ENCODE data around the gene RAB12. TPM values are rescaled to one million over a fixed set of nuclear protein-coding genes. Genes with fewer than 3 reads are reported as not detected.

Gene RAB12
- total and polyA plus RNA-seq, 2 of the 8 experiments (the other 6 are each of a cell fraction or from before 2014, with no cell fraction given), result 19.7 to 45.9 TPM

DNA sequence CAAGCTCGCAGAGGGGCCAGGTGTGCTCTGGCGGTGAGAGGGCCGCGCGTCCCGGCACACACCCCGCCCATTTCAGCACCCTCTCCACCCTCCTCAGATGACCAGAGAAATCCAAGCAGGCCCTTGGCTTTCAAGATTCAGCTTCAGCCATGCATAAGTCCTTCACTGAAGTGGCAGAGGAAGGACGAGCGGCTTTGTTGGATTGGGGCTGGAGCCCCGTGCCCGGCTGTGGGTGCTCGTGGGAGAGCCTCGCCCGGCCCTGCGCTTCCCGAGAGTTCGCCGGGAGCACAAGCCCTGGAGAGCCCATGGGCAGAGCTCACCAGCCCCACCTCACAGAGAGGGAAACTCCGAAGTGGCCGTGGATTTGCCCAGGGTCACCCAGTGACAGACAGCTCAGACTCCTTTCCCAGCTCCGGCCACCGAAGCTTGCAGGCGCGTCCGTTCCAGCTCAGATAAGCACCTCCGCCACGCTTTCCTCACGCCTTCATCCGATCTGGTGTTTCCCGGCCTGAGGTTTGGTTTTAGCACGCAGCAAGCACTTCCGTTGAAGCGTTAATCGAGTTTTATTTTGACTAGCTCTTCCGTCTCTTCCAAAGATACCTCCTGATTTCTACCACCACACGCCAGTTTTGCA, 50.5 kb downstream of the RAB12 start:
- Histone ChIP-seq H3K18ac (ENCODE audit: extremely low read depth, low read length) (peak overlapping the region; percentile 74), H3K79me1 (ENCODE audit: low read depth, low read length) (no peaks in the 10 kb centered on the region), H3K36me3 (ENCODE audit: control insufficient read depth in 2 of 4, insufficient read depth in 4 of 4, low read length in 3 of 4) (no peaks in the 10 kb centered on the region), H3K9ac (replicated peaks in 1 of 4; ENCODE audit: extremely low read depth in 1 of 4, low read depth in 3 of 4, low read length in 3 of 4) (no peak overlapping the region), H3K27ac (ENCODE audit: low read depth, low read length) (no peak overlapping the region), H3K4ac (replicated peaks; ENCODE audit: insufficient read length, low read depth, low read length) (no peak overlapping the region), H3K23ac (ENCODE audit: insufficient read length) (no peak overlapping the region), H3K56ac (replicated peaks; ENCODE audit: insufficient read length, low read depth, low read length) (no peak overlapping the region), H3K27me3 (replicated peaks in 1 of 4; ENCODE audit: control insufficient read depth in 3 of 4, extremely low read depth in 1 of 4, insufficient read depth in 3 of 4, low read length in 3 of 4) (no peaks in the 10 kb centered on the region), H2BK5ac (ENCODE audit: low read depth, low read length) (0 out of 2 replicates have a peak overlapping the region, but pooled peaks have one; percentile 8), H3K23me2 (ENCODE audit: low read depth, low read length) (no peaks in the 10 kb centered on the region; the same call in 1 of the 2 replicates), H2AFZ (ENCODE audit: low read length) (no peak overlapping the region), H3K4me2 (ENCODE audit: insufficient read depth in 1 of 2, low read depth in 2 of 2, low read length in 2 of 2) (no peak overlapping the region), H4K91ac (replicated peaks; ENCODE audit: insufficient read length, low read length) (peak overlapping the region; percentile 61), H4K8ac (ENCODE audit: extremely low read depth, insufficient read depth, low read length) (peak overlapping the region; percentile 17; the same call in 1 of the 2 replicates), H3K4me1 (replicated peaks in 1 of 4; ENCODE audit: control insufficient read depth in 3 of 4, insufficient read depth in 4 of 4, low read length in 3 of 4) (peaks cover 5 to 21% (median 13%) of the 10 kb centered on the region in 4 experiments), H2BK20ac (ENCODE audit: low read length) (peak overlapping the region; percentile 69; the same call in 1 of the 2 replicates), H3K9me3 (ENCODE audit: insufficient read depth in 2 of 2, low read depth in 1 of 2, low read length in 1 of 2) (no peaks in the 10 kb centered on the region), H4K20me1 (replicated peaks in 1 of 2; ENCODE audit: control insufficient read depth in 1 of 2, insufficient read depth in 2 of 2, low read length in 2 of 2) (no peaks in the 10 kb centered on the region), H3K14ac (ENCODE audit: insufficient read length) (no peak overlapping the region), H2BK15ac (ENCODE audit: low read length) (peak overlapping the region; percentile 82; the same call in 1 of the 2 replicates), H2BK120ac (replicated peaks; ENCODE audit: low read depth, low read length) (peak overlapping the region; percentile 3), H3K4me3 (ENCODE audit: extremely low read depth in 1 of 4, insufficient read depth in 2 of 4, low read depth in 3 of 4, low read length in 4 of 4) (no peak overlapping the region), H3K79me2 (ENCODE audit: control insufficient read depth in 1 of 2, insufficient read depth in 2 of 2, low read length in 2 of 2) (no peaks in the 10 kb centered on the region), H2AK5ac (ENCODE audit: low read depth, low read length) (no peak overlapping the region), H4K5ac (ENCODE audit: insufficient read length, low read depth, low read length) (peak overlapping the region; percentile 12), H2BK12ac (ENCODE audit: low read depth, low read length) (peak overlapping the region; percentile 35; the same call in 1 of the 2 replicates)
- no peak for DNase-seq (ENCODE audit: low read depth in 1 of 2, low spot score in 2 of 2)
- ChIA-PET CTCF (ENCODE audit: partially characterized antibody) (interaction anchor here (0.6 to 4.5 kb wide), 7 partner anchors 13 to 858 kb away, joined by 3 to 31 read pairs (median 5); no protein-coding TSS in a partner anchor), POLR2A (ENCODE audit: partially characterized antibody) (no interaction called here)
- FAIRE-seq, result no peak
- TF ChIP-seq, protein P1, sequence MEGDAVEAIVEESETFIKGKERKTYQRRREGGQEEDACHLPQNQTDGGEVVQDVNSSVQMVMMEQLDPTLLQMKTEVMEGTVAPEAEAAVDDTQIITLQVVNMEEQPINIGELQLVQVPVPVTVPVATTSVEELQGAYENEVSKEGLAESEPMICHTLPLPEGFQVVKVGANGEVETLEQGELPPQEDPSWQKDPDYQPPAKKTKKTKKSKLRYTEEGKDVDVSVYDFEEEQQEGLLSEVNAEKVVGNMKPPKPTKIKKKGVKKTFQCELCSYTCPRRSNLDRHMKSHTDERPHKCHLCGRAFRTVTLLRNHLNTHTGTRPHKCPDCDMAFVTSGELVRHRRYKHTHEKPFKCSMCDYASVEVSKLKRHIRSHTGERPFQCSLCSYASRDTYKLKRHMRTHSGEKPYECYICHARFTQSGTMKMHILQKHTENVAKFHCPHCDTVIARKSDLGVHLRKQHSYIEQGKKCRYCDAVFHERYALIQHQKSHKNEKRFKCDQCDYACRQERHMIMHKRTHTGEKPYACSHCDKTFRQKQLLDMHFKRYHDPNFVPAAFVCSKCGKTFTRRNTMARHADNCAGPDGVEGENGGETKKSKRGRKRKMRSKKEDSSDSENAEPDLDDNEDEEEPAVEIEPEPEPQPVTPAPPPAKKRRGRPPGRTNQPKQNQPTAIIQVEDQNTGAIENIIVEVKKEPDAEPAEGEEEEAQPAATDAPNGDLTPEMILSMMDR (IDR thresholded peaks at IDR 0.05; ENCODE audit: control extremely low read depth in 1 of 3, insufficient read depth in 1 of 3, low read depth in 1 of 3, low read length in 3 of 3), result no peak
- TF ChIP-seq SP1 (IDR thresholded peaks at IDR 0.05; ENCODE audit: low read depth, low read length), result no peak
- 87% methylated on average over 27 of the region's 36 CpGs; no CpG with 5 or more reads in 1 of the 2 experiments for WGBS, 2 experiments (ENCODE audit: extremely low coverage in 1 of 2, insufficient coverage in 1 of 2, insufficient read length in 1 of 2, insufficient replicate concordance in 2 of 2, low coverage in 1 of 2, low lambda C conversion rate in 2 of 2, missing lambda C conversion rate in 1 of 2)
